Measurements from ENCODE around the gene HSD17B3.
"Not testable (repeated sequence)": the region's sequence is repeated elsewhere in the genome, so short reads cannot be mapped to it uniquely, and the experiment has no call there.

HSD17B3 gene

GRCh38 chr9:96306958-96307357, 5.0 kb upstream of the HSD17B3 start:
- DNase-seq (ENCODE audit: low spot score), result not testable (repeated sequence)

GRCh38 chr9:96305171-96305570, 3.2 kb upstream of the HSD17B3 start:
- no peak for DNase-seq (ENCODE audit: low spot score)

GRCh38 chr9:96304230-96304629, 2.3 kb upstream of the HSD17B3 start:
- no peak for DNase-seq (ENCODE audit: low spot score)

DNA sequence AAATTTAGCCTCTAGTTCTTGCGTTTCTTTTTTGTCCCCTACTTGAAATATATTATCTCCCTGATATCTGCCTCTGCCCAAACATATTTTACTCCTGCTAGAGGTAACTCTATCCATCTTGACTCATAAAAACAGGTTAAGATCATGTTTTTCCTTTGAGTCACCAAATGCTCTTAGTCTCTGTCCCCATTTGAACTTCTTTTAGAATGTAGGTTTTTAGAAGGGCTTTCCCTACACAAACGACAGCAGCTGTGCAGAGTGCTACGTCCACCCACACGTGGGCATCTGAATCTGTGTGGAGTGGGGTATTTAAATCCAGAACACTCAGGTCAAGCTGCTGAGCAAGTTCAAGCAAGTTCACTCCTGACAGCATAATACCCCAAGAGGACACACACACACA, 2.2 kb downstream of the HSD17B3 start:
- no peak for DNase-seq (ENCODE audit: low spot score)

GRCh38 chr9:96294159-96294545, 7.8 kb downstream of the HSD17B3 start:
- no peak for DNase-seq (ENCODE audit: low spot score)

- DNase-seq (ENCODE audit: low spot score), result no peak
Observed at GRCh38 chr9:96293498-96294158, 8.3 kb downstream of the HSD17B3 start.

- DNase-seq (ENCODE audit: low spot score), result no peak
Observed at GRCh38 chr9:96289392-96289791, 12.6 kb downstream of the HSD17B3 start.

GRCh38 chr9:96281641-96282040, 20.3 kb downstream of the HSD17B3 start:
- DNase-seq (ENCODE audit: low spot score), result no peak

- DNase-seq (ENCODE audit: low spot score), result no peak
Observed at GRCh38 chr9:96279932-96280331, 22.0 kb downstream of the HSD17B3 start.

- no peak for DNase-seq (ENCODE audit: low spot score)
Observed at GRCh38 chr9:96274939-96275338, 27.0 kb downstream of the HSD17B3 start.

GRCh38 chr9:96270236-96270744, 31.7 kb downstream of the HSD17B3 start:
- no peak for DNase-seq (ENCODE audit: low spot score)

- no peak for DNase-seq (ENCODE audit: low spot score)
Observed at GRCh38 chr9:96258967-96259366, 43.0 kb downstream of the HSD17B3 start.

GRCh38 chr9:96256800-96257199, 45.2 kb downstream of the HSD17B3 start:
- DNase-seq (ENCODE audit: low spot score), result no peak

DNA sequence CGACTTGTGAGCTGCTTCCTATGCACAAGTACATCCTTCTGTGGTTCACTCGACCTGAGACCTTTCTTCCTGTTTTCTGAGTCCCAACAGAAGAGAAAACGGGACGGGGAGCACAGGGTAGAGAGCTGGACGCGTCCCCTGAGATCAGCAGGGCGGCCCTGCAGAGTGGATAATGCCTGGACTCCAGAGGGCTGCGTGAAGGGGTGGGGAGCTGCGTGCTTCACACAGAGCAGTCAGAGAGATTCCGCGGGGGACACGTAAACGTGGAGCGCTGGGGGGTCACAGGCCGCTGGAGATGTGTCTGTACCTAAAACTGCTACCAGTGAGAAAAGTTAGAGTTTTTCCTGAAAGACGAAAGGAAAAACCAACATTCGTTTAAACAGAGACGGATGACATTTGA, 46.3 kb downstream of the HSD17B3 start:
- no peak for DNase-seq (ENCODE audit: low spot score)

DNA sequence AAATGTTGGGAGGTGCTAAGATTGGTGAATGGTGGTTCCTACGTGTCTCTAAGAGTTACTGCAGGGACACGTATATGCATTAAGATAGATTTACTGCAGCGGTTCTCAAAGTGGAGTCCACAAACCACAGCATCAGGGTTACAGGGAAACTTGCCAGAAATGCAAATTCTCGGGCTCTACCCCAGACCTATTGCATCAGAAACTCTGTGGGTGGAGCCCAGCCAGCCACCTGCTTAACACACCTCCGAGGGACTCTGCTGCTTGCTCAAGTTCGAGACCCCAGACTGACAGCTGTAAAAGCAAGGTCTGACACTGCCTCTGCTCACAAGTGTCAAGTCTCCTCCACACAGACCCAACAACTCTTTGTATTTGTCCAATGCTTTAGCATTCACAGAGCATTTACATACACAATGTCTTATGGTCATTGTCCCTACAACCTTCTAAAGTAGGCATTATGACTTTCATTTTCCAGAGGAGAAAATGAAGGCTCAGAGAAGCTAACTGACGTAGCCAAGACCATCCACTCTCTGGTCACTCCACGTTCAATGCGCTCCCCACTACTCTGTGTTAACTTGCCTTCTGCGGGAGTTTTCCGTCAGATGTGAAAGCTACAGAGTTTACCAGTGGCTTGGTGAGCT, 48.8 kb downstream of the HSD17B3 start:
- DNase-seq (ENCODE audit: low spot score), result no peak

- DNase-seq (ENCODE audit: low spot score), result no peak
Observed at GRCh38 chr9:96251451-96251850, 50.5 kb downstream of the HSD17B3 start.

- DNase-seq (ENCODE audit: low spot score), result no peak
Observed at GRCh38 chr9:96249746-96250145, 52.2 kb downstream of the HSD17B3 start.

DNA sequence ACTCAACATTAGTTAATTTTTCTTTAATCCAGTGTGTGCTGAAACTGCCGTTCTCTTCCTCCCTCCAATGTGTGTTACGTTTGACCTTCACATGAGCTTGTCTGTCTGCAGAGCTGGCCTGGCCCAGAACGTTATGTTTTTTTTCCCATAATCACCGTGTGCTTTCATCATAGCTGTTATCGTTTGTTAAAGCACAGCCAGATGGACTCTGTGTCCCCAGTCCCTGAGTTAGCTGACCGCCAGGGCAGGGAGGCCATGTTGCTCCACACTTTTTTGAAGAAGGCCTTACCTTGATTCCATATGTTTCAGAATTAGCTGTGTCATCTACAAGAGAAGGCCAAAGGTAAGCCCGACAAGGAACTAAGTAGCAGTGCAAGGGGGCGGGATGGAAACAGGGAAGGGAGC, 55.7 kb downstream of the HSD17B3 start:
- no peak for DNase-seq (ENCODE audit: low spot score)

GRCh38 chr9:96245399-96245798, 56.6 kb downstream of the HSD17B3 start:
- no peak for DNase-seq (ENCODE audit: low spot score)

DNA sequence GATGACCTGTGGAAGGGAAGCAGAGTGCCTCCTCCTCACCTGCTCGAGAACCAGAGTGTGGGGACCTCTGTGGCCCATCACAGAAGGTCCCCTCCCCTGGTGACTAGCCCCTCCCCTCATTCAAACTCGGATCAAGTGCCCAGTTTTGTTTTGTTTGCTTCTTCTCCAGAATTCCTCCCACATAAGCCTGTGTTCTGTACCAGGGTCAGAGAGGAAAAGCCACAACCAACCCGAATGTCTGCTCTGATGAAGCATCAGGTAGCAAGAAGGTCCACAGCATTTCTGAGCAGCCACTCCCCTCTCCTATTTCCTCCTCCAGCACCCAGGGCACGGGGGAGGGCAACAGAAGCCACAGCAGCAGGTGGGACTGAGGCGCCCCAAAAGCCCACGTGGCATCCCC, 58.2 kb downstream of the HSD17B3 start:
- no peak for DNase-seq (ENCODE audit: low spot score)

DNA sequence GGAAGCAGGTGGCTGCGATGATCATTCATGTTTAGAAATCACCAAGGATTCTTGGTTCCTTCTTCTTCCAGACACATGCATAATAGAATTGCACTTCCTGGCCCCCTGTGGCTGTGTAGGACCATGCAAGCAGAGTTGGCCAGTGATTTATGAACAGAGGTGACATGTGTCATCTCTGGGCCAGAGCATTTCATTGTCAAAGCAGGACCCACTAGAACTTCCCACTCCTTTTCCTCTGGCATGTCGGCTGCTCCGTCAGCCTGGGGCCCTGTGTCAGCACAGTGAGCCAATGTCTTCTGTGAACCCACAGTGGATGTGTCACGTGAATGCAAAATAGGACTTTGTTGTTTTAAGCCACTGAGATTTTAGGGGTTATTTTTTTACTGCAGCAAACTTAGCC, 59.2 kb downstream of the HSD17B3 start:
- DNase-seq (ENCODE audit: low spot score), result no peak

GRCh38 chr9:96241391-96241809, 60.6 kb downstream of the HSD17B3 start:
- peak; percentile 29 for DNase-seq (ENCODE audit: low spot score)

GRCh38 chr9:96236854-96237550, 65.0 kb downstream of the HSD17B3 start:
- no peak for DNase-seq (ENCODE audit: low spot score)
